Cerebellar cortex (tissue), 1 donor: ENCODE measurements around the gene CTSZ.
"Not testable (repeated sequence)": the region's sequence is repeated elsewhere in the genome, so short reads cannot be mapped to it uniquely, and the experiment has no call there.

Experiments used
- DNase-seq: peaks from one replicate; pipeline ENCODE4 v3.0.0-alpha.2; 2015; ENCODE audit warnings: low spot score

The CTSZ gene

DNA sequence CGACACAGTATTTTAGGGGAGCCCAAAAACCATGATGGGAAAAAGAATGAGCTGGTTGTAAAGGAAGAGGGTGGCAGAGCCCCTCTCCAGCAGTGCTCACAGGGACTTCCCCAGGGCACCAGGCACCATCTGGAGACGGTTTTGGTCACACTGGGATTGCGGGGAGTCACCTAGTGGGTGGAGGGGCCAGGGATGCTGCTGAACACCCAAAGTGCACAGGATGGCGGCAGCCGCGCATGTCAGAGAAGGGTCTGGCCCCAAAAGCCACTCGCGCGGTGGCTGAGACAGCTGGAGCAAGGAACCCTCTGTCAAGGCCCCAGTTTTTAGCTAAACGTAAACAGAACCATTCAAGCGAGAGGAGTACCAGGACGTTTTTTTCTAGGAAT is 10.8 kb downstream of the CTSZ start:
- DNase-seq: no peak

- DNase-seq: no peak
Measured at GRCh38 chr20:58995461-58996225, 11.4 kb downstream of the CTSZ start.

DNA sequence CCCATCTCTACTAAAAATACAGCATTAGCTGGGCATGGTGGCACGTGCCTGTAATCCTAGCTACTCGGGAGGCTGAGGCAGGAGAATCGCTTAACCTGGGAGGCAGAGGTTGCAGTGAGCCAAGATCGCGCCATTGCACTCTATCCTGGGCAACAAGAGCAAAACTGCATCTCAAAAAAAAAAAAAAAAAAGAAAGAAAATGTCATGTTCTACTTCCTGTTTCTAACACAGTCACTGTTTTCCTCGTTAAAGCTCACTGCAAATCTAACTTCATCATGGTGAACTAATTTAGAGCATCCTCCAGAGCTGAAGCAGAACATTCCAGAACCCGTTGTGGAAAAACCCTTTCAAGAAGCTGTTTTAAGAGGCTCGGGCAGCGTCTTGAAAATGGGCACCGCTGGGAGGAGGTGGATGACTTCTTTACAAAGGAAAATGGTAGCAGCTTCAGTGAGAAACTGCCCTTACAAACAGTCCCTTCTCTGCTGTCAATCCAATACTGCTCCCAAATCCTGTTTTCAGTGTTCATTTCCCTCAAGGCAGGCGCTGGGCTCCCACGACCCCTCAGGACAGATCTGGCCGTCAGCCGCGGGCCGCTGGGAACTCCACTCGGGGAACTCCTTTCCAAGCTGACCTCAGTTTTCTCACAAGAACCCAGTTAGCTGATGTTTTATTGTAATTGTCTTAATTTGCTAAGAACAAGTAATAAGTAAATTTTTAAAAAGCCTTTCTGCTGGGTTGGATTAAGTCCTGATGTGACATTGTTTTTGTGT is 12.5 kb downstream of the CTSZ start:
- no peak for DNase-seq

- DNase-seq: no peak
Measured at GRCh38 chr20:58993332-58994248, 13.5 kb downstream of the CTSZ start.

DNA sequence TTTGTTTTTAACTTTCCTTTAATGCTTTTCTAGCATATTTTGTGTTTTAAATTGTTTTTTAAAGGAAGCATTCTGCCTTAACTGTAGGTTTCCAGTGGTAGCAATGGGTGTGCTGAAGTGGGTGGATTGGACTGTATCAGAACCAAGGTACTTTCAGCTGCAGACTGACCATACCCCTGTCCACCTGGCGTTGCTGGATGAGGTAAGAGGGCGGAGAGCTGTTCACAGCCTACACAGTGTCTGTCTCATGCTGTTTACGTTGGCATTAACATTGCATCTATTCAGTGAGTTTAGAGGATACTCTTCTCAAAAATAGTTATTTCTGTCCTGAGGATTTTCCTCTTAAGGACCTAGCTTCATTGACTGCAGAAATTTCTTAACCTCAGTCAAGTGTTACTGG is 14.1 kb downstream of the CTSZ start:
- DNase-seq: no peak

DNA sequence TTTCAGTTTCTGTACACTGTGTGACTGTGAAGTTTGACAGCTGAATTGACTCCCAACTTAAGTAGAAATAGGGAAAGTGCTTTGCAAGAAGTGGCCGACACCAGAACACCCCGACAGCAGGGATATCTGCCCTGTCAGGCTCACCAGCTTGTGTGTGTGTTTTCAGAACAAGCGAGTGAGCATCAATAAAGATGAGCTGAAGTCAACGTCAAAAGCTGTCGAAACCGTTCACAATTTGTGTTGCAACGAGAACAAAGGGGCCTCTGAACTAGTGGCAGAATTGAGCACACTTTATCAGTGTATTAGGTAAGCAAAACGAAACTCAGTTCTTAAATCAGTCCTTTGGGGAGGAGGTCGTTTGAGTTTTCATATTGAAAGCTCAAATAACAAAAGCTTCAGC is 15.3 kb downstream of the CTSZ start:
- no peak for DNase-seq

DNA sequence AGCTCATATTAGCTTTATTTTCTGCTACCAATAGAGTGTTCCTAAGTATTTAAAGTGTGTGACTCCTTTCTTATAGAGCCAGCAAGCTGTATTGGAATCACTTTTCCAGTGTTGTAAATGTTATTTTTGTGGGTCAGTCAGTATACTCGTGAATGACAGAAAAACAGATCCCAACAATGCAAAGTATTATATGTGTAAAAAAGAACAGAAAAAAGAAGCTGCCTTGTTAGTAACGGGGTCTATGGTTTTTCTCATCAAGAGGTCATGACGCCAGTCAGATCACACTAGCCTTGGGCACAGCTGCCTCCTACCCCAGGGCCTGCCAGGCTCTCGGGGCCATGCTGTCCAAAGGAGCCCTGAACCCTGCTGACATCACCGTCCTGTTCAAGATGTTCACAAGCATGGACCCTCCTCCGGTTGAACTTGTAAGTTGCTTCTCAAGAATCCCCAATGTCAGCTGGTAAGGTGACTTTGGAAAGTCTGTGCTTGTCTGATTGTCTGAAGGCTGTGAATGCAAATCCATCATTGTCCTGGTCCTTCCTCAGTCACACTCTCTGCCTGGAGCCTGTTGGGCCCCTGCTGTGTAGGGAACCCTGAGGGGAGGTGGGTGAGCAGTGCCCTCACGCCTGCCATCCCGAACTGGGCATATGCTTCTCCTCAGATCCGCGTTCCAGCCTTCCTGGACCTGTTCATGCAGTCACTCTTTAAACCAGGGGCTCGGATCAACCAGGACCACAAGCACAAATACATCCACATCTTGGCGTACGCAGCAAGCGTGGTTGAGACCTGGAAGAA is 16.2 kb downstream of the CTSZ start:
- no peak for DNase-seq

GRCh38 chr20:58989196-58989595 is 17.9 kb downstream of the CTSZ start:
- DNase-seq: no peak

GRCh38 chr20:58988565-58988882 is 18.5 kb downstream of the CTSZ start:
- DNase-seq: no peak

- peak; percentile 75 for DNase-seq
Measured at GRCh38 chr20:58987790-58988564, 19.1 kb downstream of the CTSZ start.

- DNase-seq: no peak
Measured at GRCh38 chr20:58986968-58987517, 20.0 kb downstream of the CTSZ start.

GRCh38 chr20:58986286-58986967 is 20.6 kb downstream of the CTSZ start:
- no peak for DNase-seq

- no peak for DNase-seq
Measured at GRCh38 chr20:58985656-58986055, 21.4 kb downstream of the CTSZ start.

DNA sequence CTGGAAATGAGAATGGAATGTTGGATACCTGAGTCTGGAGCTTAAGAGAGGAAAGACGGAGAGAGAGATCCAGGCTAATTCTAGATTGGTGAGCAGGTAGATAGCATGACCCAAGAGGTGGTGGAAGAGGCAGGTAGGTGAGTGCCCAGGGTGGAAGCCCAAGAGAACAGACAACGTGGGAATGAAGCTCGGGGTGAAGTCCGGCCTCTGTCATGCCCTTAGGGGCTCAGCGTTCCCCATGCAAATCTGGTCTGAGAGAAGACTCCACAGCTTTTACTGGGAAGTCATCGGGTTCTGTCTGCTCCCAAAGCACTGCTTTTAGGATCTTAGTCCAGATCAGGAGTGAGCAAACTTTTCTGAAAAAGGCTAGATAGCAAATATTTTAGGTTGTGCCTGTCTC is 22.4 kb downstream of the CTSZ start:
- no peak for DNase-seq

GRCh38 chr20:58983115-58983468 is 24.0 kb downstream of the CTSZ start:
- DNase-seq: not testable (repeated sequence)

DNA sequence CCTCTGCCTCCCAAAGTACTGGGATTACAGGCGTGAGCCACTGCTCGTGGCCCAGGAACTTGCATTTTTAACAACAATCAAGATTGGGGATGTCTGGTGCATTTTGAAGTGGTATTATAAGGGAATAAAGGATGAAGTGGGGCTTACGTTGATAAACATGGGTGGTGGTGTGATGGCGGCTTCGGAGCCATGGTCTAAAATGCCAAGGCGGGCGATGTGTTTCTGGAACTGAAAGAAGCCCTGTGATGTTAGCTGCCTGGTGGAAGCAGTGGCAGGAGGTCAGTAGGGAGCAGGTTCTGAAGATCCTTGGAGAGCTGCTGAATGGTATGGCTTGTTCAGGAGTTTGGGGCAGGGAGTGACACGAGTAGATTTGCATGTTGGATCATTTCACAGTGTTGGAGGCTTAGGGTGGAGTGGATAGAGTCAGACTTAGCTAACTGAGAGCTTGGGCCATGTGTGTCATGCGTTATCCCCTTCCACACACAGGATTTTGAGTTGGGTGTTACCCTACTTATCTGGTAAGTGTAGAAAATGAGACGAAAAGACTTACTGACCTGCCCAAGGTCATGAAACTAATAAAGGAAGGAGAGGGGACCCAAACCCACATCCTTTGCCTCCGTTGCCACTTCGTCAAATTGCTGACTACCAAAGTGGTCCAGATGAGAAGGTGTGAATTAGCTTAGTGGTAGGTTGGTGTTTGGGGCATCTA is 24.5 kb downstream of the CTSZ start:
- no peak for DNase-seq

GRCh38 chr20:58981628-58982364 is 25.3 kb downstream of the CTSZ start:
- no peak for DNase-seq

- DNase-seq: peak; percentile 74
Measured at GRCh38 chr20:58980711-58981627, 26.1 kb downstream of the CTSZ start, which contains the start of gene NELFCD. TSS of gene NELFCD (plus strand) at chr20:58981256. CDS start at chr20:58981310, 54 bp downstream.
